Fibroblast of mammary gland (primary cell): ENCODE results near the gene HNRNPAB.

Experiments
- DNase-seq: peaks from one replicate; pipeline ENCODE4 v3.0.0-alpha.2; 2010; ENCODE audit warnings: low read depth
- H3K4me3 ChIP-seq: 2 replicates; pipeline ENCODE4 v1.5.1; 2011; ENCODE audit warnings: low read depth, mild to moderate bottlenecking, low read length, moderate library complexity; ENCODE audit not compliant: control insufficient read depth
- CTCF ChIP-seq: conservative IDR thresholded peaks from 2 replicates; pipeline ENCODE4 v1.5.1; 2011; ENCODE audit warnings: low read depth, low read length, inconsistent platforms; ENCODE audit not compliant: control insufficient read depth, insufficient read depth

The HNRNPAB gene

GRCh38 chr5:178207917-178208280, 3.6 kb downstream of the HNRNPAB start:
- no peak for DNase-seq
- H3K4me3 ChIP-seq = no peak overlapping the region
- TF ChIP-seq CTCF = no peak

DNA sequence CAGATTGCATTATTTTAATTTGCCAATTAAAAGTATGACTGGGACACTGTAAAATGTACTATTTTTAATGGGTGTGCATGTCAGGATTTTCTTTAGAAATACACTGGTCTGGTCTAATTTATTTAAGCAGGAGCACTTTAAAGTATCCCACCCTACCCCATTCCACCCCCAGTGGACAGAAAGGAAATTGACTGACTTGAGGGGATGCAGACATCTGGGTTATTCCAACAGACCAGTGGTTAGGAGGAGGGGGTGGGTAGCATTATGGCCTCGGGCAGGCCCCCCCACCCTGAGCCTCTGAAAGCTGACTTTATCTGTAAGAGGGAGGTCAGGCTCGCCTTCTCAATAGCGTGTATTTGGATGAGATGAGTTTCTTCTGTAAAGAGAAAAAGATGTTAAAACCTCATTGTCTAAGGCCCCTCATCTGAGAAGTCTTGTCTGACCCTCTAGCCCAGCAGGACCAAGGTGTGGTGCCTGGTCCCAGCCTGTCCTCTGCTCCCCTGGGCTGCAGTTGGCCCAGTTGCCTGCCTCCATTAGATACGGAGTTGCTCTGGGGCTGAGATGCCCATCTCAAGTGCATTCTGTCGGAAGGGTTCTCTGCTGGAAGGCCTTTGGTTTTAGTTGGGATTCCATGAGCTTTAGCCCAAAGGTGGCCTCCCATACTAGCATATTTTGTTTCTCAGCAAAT, 4.4 kb downstream of the HNRNPAB start:
- peak; percentile 22 for TF ChIP-seq CTCF
- no peak overlapping the region for H3K4me3 ChIP-seq
- DNase-seq = no peak

GRCh38 chr5:178209334-178210072, 5.2 kb downstream of the HNRNPAB start:
- no peak overlapping the region for H3K4me3 ChIP-seq
- no peak for DNase-seq
- TF ChIP-seq CTCF = no peak

- no peak for TF ChIP-seq CTCF
- no peak overlapping the region for H3K4me3 ChIP-seq
- no peak for DNase-seq
Observed at GRCh38 chr5:178210073-178210535, 5.8 kb downstream of the HNRNPAB start.

- no peak for TF ChIP-seq CTCF
- H3K4me3 ChIP-seq = no peak overlapping the region
- no peak for DNase-seq
Observed at GRCh38 chr5:178210686-178211085, 6.4 kb downstream of the HNRNPAB start.

DNA sequence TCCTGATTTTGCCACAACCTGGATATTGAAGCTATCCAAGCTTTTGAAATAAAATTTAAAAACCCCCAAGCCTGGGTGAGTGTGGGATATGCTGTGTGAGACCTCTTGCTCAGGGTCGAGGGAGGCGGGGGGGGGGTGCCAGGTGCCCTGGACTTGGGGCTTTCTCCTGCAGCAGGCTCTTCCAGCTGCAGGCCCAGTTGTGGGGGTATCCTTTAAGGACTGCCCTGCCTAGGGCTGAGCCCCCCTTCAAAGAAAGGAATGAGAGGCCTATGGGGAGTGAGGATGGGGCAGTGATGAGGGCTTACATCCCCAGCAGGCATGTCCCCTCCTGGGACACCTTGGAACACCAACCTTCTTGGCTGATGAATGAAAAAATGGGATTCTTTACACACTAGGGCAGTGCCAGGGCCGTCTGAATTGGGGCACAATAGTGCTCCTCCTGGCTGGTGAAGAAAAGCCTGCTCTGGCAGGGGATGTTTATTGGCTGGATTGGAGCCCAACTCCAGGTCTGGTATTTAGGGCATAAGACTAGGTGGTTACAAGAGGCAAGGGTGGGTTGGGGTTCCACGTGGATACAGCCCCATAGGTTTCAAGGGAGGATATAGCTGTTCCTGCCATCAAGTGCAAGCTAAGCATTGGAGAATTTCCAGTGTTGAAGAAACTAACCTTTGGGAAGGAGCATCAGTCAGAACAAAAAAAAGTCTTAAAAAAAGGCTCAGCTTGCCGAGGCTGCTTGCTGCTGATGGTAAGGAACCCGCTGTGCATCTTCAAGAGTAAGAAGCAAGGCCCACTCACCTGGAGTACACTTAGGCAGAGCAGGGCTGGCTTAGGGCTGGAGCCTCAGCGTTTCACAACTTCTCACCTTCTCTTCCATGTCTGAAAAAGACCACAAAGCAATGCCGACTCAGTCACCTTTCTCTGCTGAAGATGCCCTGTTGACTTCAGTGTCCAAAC, 7.0 kb downstream of the HNRNPAB start:
- no peak overlapping the region for H3K4me3 ChIP-seq
- TF ChIP-seq CTCF = no peak
- DNase-seq = no peak
